ENCODE data around the gene MYO3B. TPM values are rescaled to one million over a fixed set of nuclear protein-coding genes. Genes with fewer than 3 reads are reported as not detected.
"Not testable (repeated sequence)": the region's sequence is repeated elsewhere in the genome, so short reads cannot be mapped to it uniquely, and the experiment has no call there.

Gene MYO3B
- total and polyA plus RNA-seq, 8 donors, result 1.3 to 4.1 (median 2.6) TPM; not detected in 1

GRCh38 chr2:170466632-170467031, 288.7 kb downstream of the MYO3B start:
- Histone ChIP-seq H3K9me3 (no peaks in the 10 kb centered on the region), H3K4me1 (no peaks in the 10 kb centered on the region), H3K27ac (no peak overlapping the region), H3K36me3 (no peaks in the 10 kb centered on the region), H3K4me3 (no peak overlapping the region), H3K27me3 (no peaks in the 10 kb centered on the region)
- intact Hi-C loops (cut with DNase I), result no loop called here
- ATAC-seq (no peak), DNase-seq (no peak)
- no peak for TF ChIP-seq CTCF (IDR thresholded peaks at IDR 0.05)

GRCh38 chr2:170467568-170468422, 289.8 kb downstream of the MYO3B start:
- intact Hi-C loops (cut with DNase I), result no loop called here
- TF ChIP-seq CTCF (IDR thresholded peaks at IDR 0.05), result no peak
- H3K36me3 ChIP-seq, result no peaks in the 10 kb centered on the region
- DNase-seq (no peak), ATAC-seq (no peak)
- H3K4me1 ChIP-seq, result no peaks in the 10 kb centered on the region
- no peak overlapping the region for H3K4me3 ChIP-seq
- no peaks in the 10 kb centered on the region for H3K9me3 ChIP-seq
- H3K27me3 ChIP-seq, result no peaks in the 10 kb centered on the region
- no peak overlapping the region for H3K27ac ChIP-seq

DNA sequence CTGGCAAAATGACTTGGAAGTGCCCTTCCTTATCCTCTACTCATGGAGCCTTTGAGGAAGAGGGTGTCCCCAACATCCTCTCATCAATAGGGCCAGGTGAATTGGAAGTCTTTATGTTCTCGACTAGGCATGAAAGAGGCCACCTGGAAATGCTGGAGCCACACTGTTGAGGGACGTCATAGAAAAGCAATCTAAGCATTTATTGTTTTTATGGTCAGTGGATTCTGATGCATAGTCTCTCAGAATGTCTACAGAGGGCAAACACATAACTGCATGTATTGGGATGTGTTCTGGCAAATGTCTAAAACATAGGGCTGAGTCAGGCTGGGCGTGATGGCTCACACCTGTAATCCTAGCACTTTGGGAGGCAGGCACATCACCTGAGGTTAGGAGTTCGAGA, 290.6 kb downstream of the MYO3B start:
- intact Hi-C loops (cut with DNase I), result no loop called here
- no peaks in the 10 kb centered on the region for H3K27me3 ChIP-seq
- TF ChIP-seq CTCF (IDR thresholded peaks at IDR 0.05), result no peak
- no peaks in the 10 kb centered on the region for H3K9me3 ChIP-seq
- no peak for ATAC-seq
- no peaks in the 10 kb centered on the region for H3K4me1 ChIP-seq
- DNase-seq, result no peak
- no peak overlapping the region for H3K4me3 ChIP-seq
- H3K36me3 ChIP-seq, result no peaks in the 10 kb centered on the region
- H3K27ac ChIP-seq, result no peak overlapping the region

- not testable (repeated sequence) for H3K27me3 ChIP-seq, H3K36me3 ChIP-seq, ATAC-seq
These were observed 294.6 kb downstream of the MYO3B start for GRCh38 chr2:170472498-170472897.

DNA sequence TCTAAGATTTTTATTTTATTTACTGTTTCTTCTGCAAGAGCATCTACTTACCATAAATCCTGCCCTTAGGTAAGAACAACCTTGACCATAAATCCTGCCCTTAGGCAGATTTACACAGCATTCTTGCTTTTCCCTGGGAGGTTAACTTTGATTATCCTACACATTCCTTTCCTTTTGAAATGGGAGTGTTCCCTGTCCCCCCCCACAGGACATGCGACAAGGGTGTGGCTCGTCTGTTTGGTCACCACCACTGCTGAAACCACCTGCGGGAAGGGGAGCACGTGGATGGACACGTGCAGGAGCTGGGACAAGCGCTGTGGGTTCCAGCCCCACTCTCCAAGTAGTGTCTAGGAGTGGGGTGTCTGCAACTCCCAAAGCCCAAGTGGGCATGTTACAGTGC, 297.9 kb downstream of the MYO3B start:
- H3K9me3 ChIP-seq, result no peaks in the 10 kb centered on the region
- H3K4me1 ChIP-seq, result no peaks in the 10 kb centered on the region
- no peaks in the 10 kb centered on the region for H3K27me3 ChIP-seq
- DNase-seq (no peak), ATAC-seq (no peak)
- H3K36me3 ChIP-seq, result no peaks in the 10 kb centered on the region
- H3K4me3 ChIP-seq, result no peak overlapping the region
- intact Hi-C loops (cut with DNase I), result no loop called here
- TF ChIP-seq CTCF (IDR thresholded peaks at IDR 0.05), result no peak
- no peak overlapping the region for H3K27ac ChIP-seq

More at GRCh38 chr2:170472498-170472897, 294.6 kb downstream of the MYO3B start:
- DNase-seq; intact Hi-C loops (cut with DNase I); H3K4me1 ChIP-seq; H3K9me3 ChIP-seq; H3K4me3 ChIP-seq; H3K27ac ChIP-seq: not testable (repeated sequence)

All from left lung (tissue), 10 donors.